SK-N-SH (cell line): Measurements from ENCODE around the gene SAXO1. TPM values are rescaled to one million over a fixed set of nuclear protein-coding genes. Genes with fewer than 3 reads are reported as not detected.

Experiments
- CTCF ChIA-PET: fragments of 300-600, 350-600 bp; formaldehyde crosslinking; extraction: SDS; loops from one replicate; lab custom pipeline; 2021; lab: Yijun Ruan, JAX
- POLR2A ChIA-PET: fragments of 350-600 bp; sonication (Branson Sonifier 250); formaldehyde crosslinking; extraction: SDS; loops from one replicate; lab custom pipeline; 2020; ENCODE audit warnings: antibody characterized with exemption, inconsistent platforms; lab: Yijun Ruan, JAX
- DNase-seq: peaks from one replicate; pipeline ENCODE4 v3.0.0; 2012
- H2AFZ ChIP-seq: fragments of 200-600 bp; sonication (generic); 2 replicates; pipeline ENCODE4 v1.8.1; 2016; ENCODE audit warnings: antibody characterized with exemption, mild to moderate bottlenecking, low read depth
- H3F3A ChIP-seq: fragments of 200-600 bp; sonication (generic); replicated peaks from 2 replicates; pipeline ENCODE3; 2016; ENCODE audit warnings: antibody characterized with exemption, mild to moderate bottlenecking; ENCODE audit not compliant: insufficient read depth
- H3K27ac ChIP-seq, 2 experiments: fragments of 200-500 bp in 1 of 2; fragments of 200-600 bp in 1 of 2; sonication (Bioruptor generic) in 1 of 2; sonication (generic), shearing (Covaris generic) in 1 of 2; 2 replicates each; pipeline versions ENCODE4 v1.5.1 to v1.6.1; 2014 to 2016; ENCODE audit warnings: low read depth in 2 of 2, inconsistent platforms in 1 of 2, low read length in 1 of 2, mild to moderate bottlenecking in 1 of 2, mixed read lengths in 1 of 2
- H3K27me3 ChIP-seq: fragments of 200-600 bp; sonication (generic), shearing (Covaris generic); 2 replicates; pipeline ENCODE4 v1.6.1; 2016; ENCODE audit warnings: mixed run types; ENCODE audit not compliant: insufficient read depth
- H3K36me3 ChIP-seq, 2 experiments: fragments of 200-500 bp in 1 of 2; fragments of 200-600 bp in 1 of 2; sonication (Bioruptor generic) in 1 of 2; sonication (generic) in 1 of 2; replicated peaks in 1 of 2; 2 replicates each; pipeline versions ENCODE3 to v1.5.1; 2014 to 2016; ENCODE audit warnings: low read length in 1 of 2, mild to moderate bottlenecking in 1 of 2; ENCODE audit not compliant: insufficient read depth in 2 of 2, control insufficient read depth in 1 of 2
- H3K4me1 ChIP-seq, 2 experiments: fragments of 200-500 bp in 1 of 2; fragments of 200-600 bp in 1 of 2; sonication (Bioruptor generic) in 1 of 2; sonication (generic), shearing (Covaris generic) in 1 of 2; 2 replicates each; pipeline versions ENCODE4 v1.5.1 to v1.6.1; 2014 to 2016; ENCODE audit warnings: low read depth in 1 of 2, low read length in 1 of 2, mixed run types in 1 of 2; ENCODE audit not compliant: insufficient read depth in 2 of 2, control insufficient read depth in 1 of 2
- H3K4me2 ChIP-seq: fragments of 200-600 bp; sonication (generic), shearing (Covaris generic); 2 replicates; pipeline ENCODE4 v1.6.1; 2017; ENCODE audit warnings: mixed run types
- H3K4me3 ChIP-seq, 2 experiments: fragments of 200-500 bp in 1 of 2; fragments of 200-600 bp in 1 of 2; sonication (Bioruptor generic) in 1 of 2; sonication (generic), shearing (Covaris generic) in 1 of 2; 2 replicates each; pipeline versions ENCODE4 v1.5.1 to v1.8.1; 2014 to 2016; ENCODE audit warnings: low read depth in 2 of 2, inconsistent platforms in 1 of 2, low read length in 1 of 2, mild to moderate bottlenecking in 1 of 2, mixed read lengths in 1 of 2, moderate library complexity in 1 of 2
- H3K79me2 ChIP-seq: fragments of 200-600 bp; sonication (generic); 2 replicates; pipeline ENCODE4 v1.8.1; 2017; ENCODE audit warnings: mild to moderate bottlenecking; ENCODE audit not compliant: insufficient read depth
- H3K9ac ChIP-seq: fragments of 200-600 bp; sonication (generic); 2 replicates; pipeline ENCODE4 v1.6.1; 2017; ENCODE audit warnings: mixed run types
- H3K9me2 ChIP-seq: fragments of 200-600 bp; sonication (generic); 2 replicates; pipeline ENCODE4 v1.6.1; 2017; ENCODE audit warnings: mixed run types
- H3K9me3 ChIP-seq: fragments of 200-600 bp; sonication (generic); 2 replicates; pipeline ENCODE4 v1.6.1; 2017; ENCODE audit warnings: mixed run types, mild to moderate bottlenecking, moderate library complexity
- H4K20me1 ChIP-seq: fragments of 200-600 bp; sonication (generic); 2 replicates; pipeline ENCODE4 v1.6.1; 2017; ENCODE audit warnings: mild to moderate bottlenecking, mixed run types; ENCODE audit not compliant: insufficient read depth
- CHD2 ChIP-seq: fragments of 150-350 bp; IDR thresholded peaks from 2 replicates; pipeline ENCODE4 v1.6.1; 2018; ENCODE audit warnings: low read length; ENCODE audit not compliant: partially characterized antibody
- CTCF ChIP-seq: fragments of 200-600 bp; sonication (generic); IDR thresholded peaks from 2 replicates; pipeline ENCODE4 v1.6.1; 2017; ENCODE audit warnings: antibody characterized with exemption, mild to moderate bottlenecking, moderate library complexity
- ELF1 ChIP-seq: IDR thresholded peaks from 2 replicates; pipeline ENCODE4 v1.4.0; 2012
- EP300 ChIP-seq, 2 experiments: IDR thresholded peaks; 2 replicates each; pipeline versions ENCODE4 v1.4.0 to v1.6.1; 2012; ENCODE audit warnings: borderline replicate concordance in 1 of 2, low read depth in 1 of 2, low read length in 1 of 2
- FOSL2 ChIP-seq: IDR thresholded peaks from 2 replicates; pipeline ENCODE4 v1.4.0; 2012; ENCODE audit warnings: low read depth, mild to moderate bottlenecking, moderate library complexity, borderline replicate concordance
- FOXM1 ChIP-seq: IDR thresholded peaks from 2 replicates; pipeline ENCODE4 v1.4.0; 2012; ENCODE audit warnings: low read depth, mild to moderate bottlenecking
- GATA2 ChIP-seq: sonication (generic); formaldehyde crosslinking; IDR thresholded peaks from 2 replicates; pipeline ENCODE4 v1.5.0; 2020; ENCODE audit warnings: mild to moderate bottlenecking, missing genetic modification reagents
- MAX ChIP-seq: IDR thresholded peaks from 2 replicates; pipeline ENCODE4 v1.4.0; 2012; ENCODE audit warnings: low read depth
- MEF2A ChIP-seq: IDR thresholded peaks from 2 replicates; pipeline ENCODE4 v1.4.0; 2012; ENCODE audit warnings: low read depth, borderline replicate concordance
- NRF1 ChIP-seq: IDR thresholded peaks from 2 replicates; pipeline ENCODE4 v1.6.1; 2012; ENCODE audit warnings: low read depth, mild to moderate bottlenecking, low read length
- PBX3 ChIP-seq: IDR thresholded peaks from 2 replicates; pipeline ENCODE4; 2012
- POLR2AphosphoS5 ChIP-seq: IDR thresholded peaks from 2 replicates; pipeline ENCODE4 v1.6.1; 2012; ENCODE audit warnings: low read depth, low read length
- RAD21 ChIP-seq: IDR thresholded peaks from 2 replicates; pipeline ENCODE4 v1.6.1; 2012; ENCODE audit warnings: mild to moderate bottlenecking, low read length
- RFX5 ChIP-seq: IDR thresholded peaks from 2 replicates; pipeline ENCODE4 v1.6.1; 2012; ENCODE audit warnings: mild to moderate bottlenecking, improper control_type of control experiment, low read length
- RXRA ChIP-seq: IDR thresholded peaks from 2 replicates; pipeline ENCODE4 v1.4.0; 2012; ENCODE audit warnings: low read depth, mild to moderate bottlenecking, borderline replicate concordance
- SMC3 ChIP-seq: IDR thresholded peaks from 2 replicates; pipeline ENCODE4 v1.6.1; 2012; ENCODE audit warnings: low read depth, low read length, improper control_type of control experiment
- TAF1 ChIP-seq: IDR thresholded peaks from 2 replicates; pipeline ENCODE4 v1.6.1; 2012; ENCODE audit warnings: low read depth, mild to moderate bottlenecking, low read length, moderate library complexity, borderline replicate concordance
- TCF12 ChIP-seq: IDR thresholded peaks from 2 replicates; pipeline ENCODE4 v1.4.0; 2012
- USF1 ChIP-seq: IDR thresholded peaks from 2 replicates; pipeline ENCODE4 v1.4.0; 2012; ENCODE audit warnings: low read depth, borderline replicate concordance
- YY1 ChIP-seq: IDR thresholded peaks from 2 replicates; pipeline ENCODE4 v1.4.0; 2012; ENCODE audit warnings: low read depth, mild to moderate bottlenecking
- ZBTB33 ChIP-seq: IDR thresholded peaks from 2 replicates; pipeline ENCODE4 v1.4.0; 2012; ENCODE audit warnings: low read depth, borderline replicate concordance
- WGBS: methylation state at CpG from one replicate; pipeline ENCODE4 v1.1.6; 2017; ENCODE audit warnings: low lambda C conversion rate; 5-methylcytosine and 5-hydroxymethylcytosine counted together
- polyA plus RNA-seq, 3 experiments: library from polyadenylated mRNA; depleted of rRNA; stranded (reverse); fragments of >200 nt; gene quantifications; 2 replicates each; pipeline ENCODE4 v1.2.3, GENCODE V29; 2012

Gene SAXO1
- polyA plus RNA-seq, 1 of the 3 experiments (the other 2 are of a cell fraction) = 0.03 TPM

GRCh38 chr9:18907927-18908625, 124.9 kb downstream of the SAXO1 start:
- Histone ChIP-seq H3K79me2 (no peaks in the 10 kb centered on the region), H3K9ac (no peak overlapping the region), H3K36me3 (peaks cover 3 to 20% of the 10 kb centered on the region in 2 experiments), H3F3A (peaks cover 23% of the 10 kb centered on the region), H3K9me2 (no peaks in the 10 kb centered on the region), H4K20me1 (no peaks in the 10 kb centered on the region), H3K4me1 (peaks cover 0 to 14% of the 10 kb centered on the region in 2 experiments; a peak in 1 of 4 replicates), H3K4me3 (no peak overlapping the region), H3K27me3 (no peaks in the 10 kb centered on the region), H2AFZ (no peak overlapping the region), H3K9me3 (no peaks in the 10 kb centered on the region), H3K27ac (no peak overlapping the region), H3K4me2 (no peak overlapping the region)
- ChIA-PET CTCF (interaction anchor here (0.7 to 0.9 kb wide), 2 partner anchors 33 to 83 kb away, joined by 3 read pairs; no protein-coding TSS in a partner anchor), POLR2A (no interaction called here)
- no peak for DNase-seq
- TF ChIP-seq CHD2 (no peak), EP300 (IDR thresholded peaks at IDR 0.05; ENCODE audit: borderline replicate concordance in 1 of 2, low read depth in 1 of 2, low read length in 1 of 2) (no peak)
- 89% methylated on average over 15 of the region's 15 CpGs for WGBS

- Histone ChIP-seq H3K27ac (no peak overlapping the region), H3F3A (peaks cover 16% of the 10 kb centered on the region), H3K9me2 (no peaks in the 10 kb centered on the region), H3K9me3 (no peaks in the 10 kb centered on the region), H3K36me3 (peaks cover 3 to 31% of the 10 kb centered on the region in 2 experiments), H3K27me3 (no peaks in the 10 kb centered on the region), H3K4me1 (peaks cover 0 to 14% of the 10 kb centered on the region in 2 experiments; a peak in 1 of 4 replicates), H3K9ac (no peak overlapping the region), H3K79me2 (no peaks in the 10 kb centered on the region), H3K4me3 (no peak overlapping the region), H4K20me1 (no peaks in the 10 kb centered on the region), H2AFZ (no peak overlapping the region), H3K4me2 (peak overlapping the region; percentile 43; the same call in 1 of the 2 replicates)
- ChIA-PET CTCF (no interaction called here), POLR2A (no interaction called here)
- 71% methylated on average over 4 of the region's 9 CpGs for WGBS
- DNase-seq = no peak
- TF ChIP-seq FOXM1 (no peak), RXRA (no peak), POLR2AphosphoS5 (no peak), CTCF (no peak), CHD2 (no peak), MEF2A (no peak), MAX (no peak), SMC3 (no peak), PBX3 (no peak), TCF12 (peak; percentile 54), ZBTB33 (no peak), FOSL2 (peak; percentile 76), TAF1 (no peak), USF1 (no peak), NRF1 (no peak), RAD21 (no peak), YY1 (no peak), RFX5 (no peak), ELF1 (no peak), GATA2 (CRISPR knock-in tag) (no peak)
These were observed 126.2 kb downstream of the SAXO1 start for GRCh38 chr9:18906656-18907395.
